ENCODE data around the gene H1-8. TPM values are rescaled to one million over a fixed set of nuclear protein-coding genes. Genes with fewer than 3 reads are reported as not detected.

H1-8 gene
- total RNA-seq, 1 experiment from 2014 or later, result not detected

GRCh38 chr3:129521611-129522010 lies 21.4 kb upstream of the H1-8 start:
- Histone ChIP-seq H3T11ph (ENCODE audit: low read length) (no peak overlapping the region), H2BK12ac (ENCODE audit: insufficient read length, low read depth, low read length) (no peak overlapping the region), H3K18ac (ENCODE audit: insufficient read length, low read depth, low read length) (no peak overlapping the region), H3K23ac (ENCODE audit: insufficient read length, low read depth, low read length) (no peak overlapping the region), H2BK5ac (ENCODE audit: insufficient read length, low read length) (no peak overlapping the region), H3K4me1 (ENCODE audit: insufficient read depth, low read length) (no peaks in the 10 kb centered on the region), H3K27ac (ENCODE audit: insufficient read length, low read depth, low read length) (no peak overlapping the region), H3K79me2 (ENCODE audit: insufficient read depth, low read length) (no peaks in the 10 kb centered on the region), H2AK5ac (ENCODE audit: insufficient read length, low read length) (no peak overlapping the region), H3K23me2 (ENCODE audit: insufficient read length, low read depth, low read length, poor library complexity, severe bottlenecking) (no peaks in the 10 kb centered on the region), H4K5ac (ENCODE audit: insufficient read length, low read depth, low read length) (no peak overlapping the region), H2AFZ (ENCODE audit: low read length) (no peak overlapping the region), H3K4me2 (ENCODE audit: insufficient read depth, insufficient read length, low read length) (no peak overlapping the region), H2BK20ac (ENCODE audit: low read depth, low read length, poor library complexity, severe bottlenecking) (no peak overlapping the region), H3K9me3 (ENCODE audit: control insufficient read depth, low read depth, low read length) (no peaks in the 10 kb centered on the region), H3K27me3 (ENCODE audit: insufficient read depth, low read length) (no peaks in the 10 kb centered on the region; the same call in 1 of the 2 replicates), H4K8ac (replicated peaks; ENCODE audit: insufficient read length, low read depth, low read length) (no peak overlapping the region), H3K56ac (ENCODE audit: insufficient read length, low read depth, low read length) (no peak overlapping the region), H3K14ac (ENCODE audit: insufficient read depth, low read length) (no peak overlapping the region), H3K9ac (ENCODE audit: extremely low read depth, insufficient read length, low read length) (no peak overlapping the region), H3K79me1 (ENCODE audit: insufficient read depth, low read depth, low read length, poor library complexity, severe bottlenecking) (no peaks in the 10 kb centered on the region), H4K20me1 (ENCODE audit: control insufficient read depth, insufficient read depth, insufficient read length) (no peaks in the 10 kb centered on the region), H4K91ac (ENCODE audit: insufficient read length, low read depth, low read length) (no peak overlapping the region), H3K4ac (ENCODE audit: low read depth, low read length) (no peak overlapping the region), H2BK15ac (ENCODE audit: low read depth, low read length) (no peak overlapping the region), H2BK120ac (ENCODE audit: low read depth, low read length, poor library complexity, severe bottlenecking) (no peak overlapping the region)
- H3K4me3 Mint-ChIP-seq, result no peak overlapping the region
- no peaks in the 10 kb centered on the region for H3K9me3 Mint-ChIP-seq
- TF ChIP-seq, protein P1, sequence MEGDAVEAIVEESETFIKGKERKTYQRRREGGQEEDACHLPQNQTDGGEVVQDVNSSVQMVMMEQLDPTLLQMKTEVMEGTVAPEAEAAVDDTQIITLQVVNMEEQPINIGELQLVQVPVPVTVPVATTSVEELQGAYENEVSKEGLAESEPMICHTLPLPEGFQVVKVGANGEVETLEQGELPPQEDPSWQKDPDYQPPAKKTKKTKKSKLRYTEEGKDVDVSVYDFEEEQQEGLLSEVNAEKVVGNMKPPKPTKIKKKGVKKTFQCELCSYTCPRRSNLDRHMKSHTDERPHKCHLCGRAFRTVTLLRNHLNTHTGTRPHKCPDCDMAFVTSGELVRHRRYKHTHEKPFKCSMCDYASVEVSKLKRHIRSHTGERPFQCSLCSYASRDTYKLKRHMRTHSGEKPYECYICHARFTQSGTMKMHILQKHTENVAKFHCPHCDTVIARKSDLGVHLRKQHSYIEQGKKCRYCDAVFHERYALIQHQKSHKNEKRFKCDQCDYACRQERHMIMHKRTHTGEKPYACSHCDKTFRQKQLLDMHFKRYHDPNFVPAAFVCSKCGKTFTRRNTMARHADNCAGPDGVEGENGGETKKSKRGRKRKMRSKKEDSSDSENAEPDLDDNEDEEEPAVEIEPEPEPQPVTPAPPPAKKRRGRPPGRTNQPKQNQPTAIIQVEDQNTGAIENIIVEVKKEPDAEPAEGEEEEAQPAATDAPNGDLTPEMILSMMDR (conservative IDR thresholded peaks at IDR 0.05), result no peak
- no peak for DNase-seq
- H3K36me3 Mint-ChIP-seq (ENCODE audit: insufficient read depth in 1 of 3, low read depth in 3 of 3), result peaks cover 1 to 9% (median 7%) of the 10 kb centered on the region in 3 experiments; a peak in 5 of 7 replicates
- H3K27ac Mint-ChIP-seq, result no peak overlapping the region
- H3K27me3 Mint-ChIP-seq (ENCODE audit: low read depth), result no peaks in the 10 kb centered on the region
- whole genome bisulfite sequencing (ENCODE audit: extremely low coverage, insufficient read length, low lambda C conversion rate), result no CpG with 5 or more reads among the region's 8 CpGs
- peaks cover 9 to 13% of the 10 kb centered on the region in 2 experiments for H3K4me1 Mint-ChIP-seq

All from H9 (cell line).